Mesendoderm (in vitro differentiated cells): ENCODE data around the gene MYO16.

ENCODE experiments used
- DNase-seq: peaks from one replicate; pipeline ENCODE4 v3.0.0; 2013
- H2AK5ac ChIP-seq: 2 replicates; pipeline ENCODE4 v1.6.1; 2013; ENCODE audit warnings: low read length, inconsistent platforms
- H2BK120ac ChIP-seq: 2 replicates; pipeline ENCODE4 v1.6.1; 2013; ENCODE audit warnings: low read depth, mild to moderate bottlenecking, low read length, moderate library complexity, mixed read lengths
- H2BK15ac ChIP-seq: replicated peaks from 2 replicates; pipeline ENCODE4 v1.6.1; 2013; ENCODE audit warnings: low read depth, mild to moderate bottlenecking, moderate library complexity
- H2BK5ac ChIP-seq: 2 replicates; pipeline ENCODE4 v1.6.1; 2013; ENCODE audit warnings: low read length, inconsistent platforms
- H3K18ac ChIP-seq: 2 replicates; pipeline ENCODE4 v1.6.1; 2013; ENCODE audit warnings: mild to moderate bottlenecking, low read length, mixed read lengths
- H3K23ac ChIP-seq: one replicate; pipeline ENCODE4 v1.6.1; 2013; ENCODE audit warnings: low read length
- H3K27ac ChIP-seq: 2 replicates; pipeline ENCODE4 v1.5.1; 2013; ENCODE audit warnings: low read depth, mild to moderate bottlenecking, inconsistent platforms, low read length, moderate library complexity
- H3K27me3 ChIP-seq: 2 replicates; pipeline ENCODE4 v1.6.1; 2013; ENCODE audit warnings: low read length, control low read depth, mild to moderate bottlenecking, inconsistent platforms; ENCODE audit not compliant: insufficient read depth, poor library complexity
- H3K36me3 ChIP-seq: 2 replicates; pipeline ENCODE4 v1.6.1; 2013; ENCODE audit warnings: low read length, inconsistent platforms; ENCODE audit not compliant: control insufficient read depth, insufficient read depth
- H3K4ac ChIP-seq: one replicate; pipeline ENCODE4 v1.6.1; 2013; ENCODE audit warnings: low read depth, mild to moderate bottlenecking, low read length, moderate library complexity
- H3K4me1 ChIP-seq: 2 replicates; pipeline ENCODE4 v1.6.1; 2013; ENCODE audit warnings: low read depth, low read length, inconsistent platforms; ENCODE audit not compliant: control insufficient read depth
- H3K4me2 ChIP-seq: 2 replicates; pipeline ENCODE4 v1.6.1; 2013; ENCODE audit warnings: low read length
- H3K4me3 ChIP-seq: 2 replicates; pipeline ENCODE4 v1.5.1; 2013; ENCODE audit warnings: mild to moderate bottlenecking, low read length
- H3K56ac ChIP-seq: one replicate; pipeline ENCODE4 v1.6.1; 2013; ENCODE audit warnings: low read length
- H3K79me1 ChIP-seq: 2 replicates; pipeline ENCODE4 v1.6.1; 2013; ENCODE audit warnings: low read length, inconsistent platforms
- H3K79me2 ChIP-seq: 2 replicates; pipeline ENCODE4 v1.6.1; 2013; ENCODE audit warnings: mild to moderate bottlenecking, low read length; ENCODE audit not compliant: control insufficient read depth, insufficient read depth
- H3K9ac ChIP-seq: 2 replicates; pipeline ENCODE4 v1.6.1; 2013; ENCODE audit warnings: low read length, inconsistent platforms
- H4K5ac ChIP-seq: one replicate; pipeline ENCODE4 v1.6.1; 2013; ENCODE audit warnings: low read length
- H4K8ac ChIP-seq: one replicate; pipeline ENCODE4 v1.6.1; 2013; ENCODE audit warnings: low read depth, mild to moderate bottlenecking, control low read depth, low read length, moderate library complexity
- WGBS: extraction: QIAGEN DNeasy Blood & Tissue Kit; methylation state at CpG from one replicate; pipeline ENCODE4 v1.1.7; 2013; ENCODE audit warnings: low lambda C conversion rate, missing lambda C conversion rate; ENCODE audit not compliant: insufficient coverage; ENCODE audit errors: extremely low coverage; 5-methylcytosine and 5-hydroxymethylcytosine counted together

Gene MYO16

GRCh38 chr13:108974686-108975085 is 345.3 kb downstream of the MYO16 start:
- Histone ChIP-seq H3K79me2 (no peaks in the 10 kb centered on the region), H2AK5ac (no peak overlapping the region), H4K8ac (no peak overlapping the region), H2BK15ac (no peak overlapping the region), H3K18ac (no peak overlapping the region), H3K79me1 (no peaks in the 10 kb centered on the region), H3K4me2 (no peak overlapping the region), H3K4ac (no peak overlapping the region), H2BK5ac (no peak overlapping the region), H3K4me1 (no peaks in the 10 kb centered on the region), H3K4me3 (no peak overlapping the region), H4K5ac (no peak overlapping the region), H3K56ac (no peak overlapping the region), H3K27me3 (no peaks in the 10 kb centered on the region), H2BK120ac (no peak overlapping the region), H3K9ac (no peak overlapping the region), H3K23ac (no peak overlapping the region), H3K36me3 (no peaks in the 10 kb centered on the region), H3K27ac (no peak overlapping the region)
- DNase-seq = no peak

DNA sequence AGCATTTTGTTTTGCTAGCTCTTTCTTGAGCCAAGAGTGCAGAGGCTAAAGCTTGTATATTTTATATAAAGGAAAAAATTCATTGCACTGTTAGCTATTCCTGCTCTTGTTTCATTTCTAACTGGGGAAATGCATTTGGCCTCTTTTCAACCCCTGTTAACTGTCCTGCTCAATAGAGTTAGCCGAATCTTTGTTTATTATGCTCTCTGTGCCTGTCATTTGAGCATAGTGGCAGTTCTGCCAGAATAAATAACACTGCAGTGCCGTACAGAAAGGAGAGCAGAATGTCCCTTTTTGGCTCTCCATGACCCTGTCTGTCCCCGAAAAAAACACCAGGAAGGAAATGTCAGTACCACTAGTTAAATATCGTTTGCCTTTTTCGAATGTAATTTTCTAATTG is 350.8 kb downstream of the MYO16 start:
- no peaks in the 10 kb centered on the region for H3K27me3 ChIP-seq
- H3K4me2 ChIP-seq = no peak overlapping the region
- H2AK5ac ChIP-seq = no peak overlapping the region
- WGBS = no CpG with 5 or more reads among the region's 5 CpGs
- H3K27ac ChIP-seq = no peak overlapping the region
- no peak for DNase-seq
- no peak overlapping the region for H2BK5ac ChIP-seq
- no peaks in the 10 kb centered on the region for H3K79me2 ChIP-seq
- H3K9ac ChIP-seq = no peak overlapping the region
- H2BK120ac ChIP-seq = no peak overlapping the region
- no peak overlapping the region for H2BK15ac ChIP-seq
- H3K79me1 ChIP-seq = no peaks in the 10 kb centered on the region
- H3K4me1 ChIP-seq = no peaks in the 10 kb centered on the region
- H4K8ac ChIP-seq = peak overlapping the region; percentile 13
- no peak overlapping the region for H3K4ac ChIP-seq
- H3K36me3 ChIP-seq = no peaks in the 10 kb centered on the region
- H3K18ac ChIP-seq = no peak overlapping the region
- H3K4me3 ChIP-seq = no peak overlapping the region
- H4K5ac ChIP-seq = no peak overlapping the region
- H3K56ac ChIP-seq = no peak overlapping the region
- H3K23ac ChIP-seq = no peak overlapping the region

DNA sequence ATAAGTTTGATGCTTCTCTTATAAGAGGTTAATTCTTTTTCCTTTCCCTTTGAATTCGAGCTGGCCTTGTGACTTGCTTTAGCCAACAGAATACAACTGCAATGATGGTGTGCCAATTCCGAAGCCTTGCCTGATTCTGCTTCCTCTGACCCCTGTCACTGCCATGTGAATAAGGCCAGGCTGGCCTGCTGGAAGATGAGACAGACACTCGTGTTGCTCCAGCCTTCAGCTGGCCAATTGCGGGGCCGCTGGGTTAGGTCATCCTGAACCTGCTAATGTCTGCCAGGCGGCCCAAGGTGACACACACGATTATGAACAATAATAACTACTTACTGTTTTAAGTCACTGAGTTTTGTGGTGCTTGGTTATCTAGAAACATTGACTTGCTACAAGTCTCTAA is 352.0 kb downstream of the MYO16 start:
- Histone ChIP-seq H2BK15ac (no peak overlapping the region), H3K23ac (no peak overlapping the region), H4K8ac (no peak overlapping the region), H3K4ac (no peak overlapping the region), H3K56ac (no peak overlapping the region), H3K27ac (no peak overlapping the region), H3K79me2 (no peaks in the 10 kb centered on the region), H2BK120ac (no peak overlapping the region), H3K79me1 (no peaks in the 10 kb centered on the region), H3K4me2 (no peak overlapping the region), H2AK5ac (no peak overlapping the region), H2BK5ac (no peak overlapping the region), H3K9ac (no peak overlapping the region), H3K4me1 (no peaks in the 10 kb centered on the region), H3K18ac (no peak overlapping the region), H4K5ac (no peak overlapping the region), H3K27me3 (no peaks in the 10 kb centered on the region), H3K4me3 (no peak overlapping the region), H3K36me3 (no peaks in the 10 kb centered on the region)
- WGBS = no CpG with 5 or more reads among the region's 7 CpGs
- DNase-seq = no peak

- no peak overlapping the region for H3K56ac ChIP-seq
- no peak overlapping the region for H3K4ac ChIP-seq
- no peaks in the 10 kb centered on the region for H3K79me1 ChIP-seq
- DNase-seq = no peak
- no peak overlapping the region for H3K4me2 ChIP-seq
- H2BK15ac ChIP-seq = no peak overlapping the region
- no peaks in the 10 kb centered on the region for H3K36me3 ChIP-seq
- no CpG with 5 or more reads among the region's 6 CpGs for WGBS
- no peak overlapping the region for H3K23ac ChIP-seq
- H3K9ac ChIP-seq = no peak overlapping the region
- H2AK5ac ChIP-seq = no peak overlapping the region
- no peak overlapping the region for H2BK5ac ChIP-seq
- H3K27me3 ChIP-seq = no peaks in the 10 kb centered on the region
- no peak overlapping the region for H4K8ac ChIP-seq
- no peaks in the 10 kb centered on the region for H3K79me2 ChIP-seq
- H4K5ac ChIP-seq = no peak overlapping the region
- H3K4me1 ChIP-seq = no peaks in the 10 kb centered on the region
- no peak overlapping the region for H3K18ac ChIP-seq
- H2BK120ac ChIP-seq = no peak overlapping the region
- H3K4me3 ChIP-seq = no peak overlapping the region
- no peak overlapping the region for H3K27ac ChIP-seq
Observed at GRCh38 chr13:108983273-108983672, 353.9 kb downstream of the MYO16 start.

- no CpG with 5 or more reads among the region's 7 CpGs for WGBS
- Histone ChIP-seq H3K18ac (no peak overlapping the region), H3K56ac (no peak overlapping the region)
Observed at GRCh38 chr13:108984251-108984920, 355.0 kb downstream of the MYO16 start.

DNA sequence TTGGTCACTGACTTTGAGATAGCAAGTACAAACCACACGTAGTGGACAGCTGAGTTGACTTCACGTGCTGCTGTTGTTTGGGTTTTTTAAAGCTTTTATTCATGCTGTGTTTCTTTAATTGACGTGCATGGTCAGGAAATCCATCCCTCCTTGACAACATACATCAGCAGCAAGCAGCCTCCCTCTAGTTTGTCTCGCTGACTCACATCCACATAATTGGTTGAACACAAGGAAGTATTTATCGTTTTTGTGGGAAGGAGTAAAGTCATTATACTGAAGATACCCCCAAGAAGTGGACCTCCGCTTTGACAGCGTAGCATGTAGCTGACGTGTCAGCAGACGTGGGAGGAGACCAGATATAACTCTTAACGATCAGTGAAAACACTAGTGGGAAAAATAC is 355.8 kb downstream of the MYO16 start:
- Histone ChIP-seq H3K27ac (no peak overlapping the region), H2BK5ac (no peak overlapping the region), H3K9ac (no peak overlapping the region), H3K4me3 (no peak overlapping the region), H3K36me3 (no peaks in the 10 kb centered on the region), H4K5ac (no peak overlapping the region), H3K79me2 (no peaks in the 10 kb centered on the region), H3K56ac (no peak overlapping the region), H2BK120ac (no peak overlapping the region), H3K4me1 (no peaks in the 10 kb centered on the region), H2AK5ac (no peak overlapping the region), H2BK15ac (no peak overlapping the region), H3K4ac (no peak overlapping the region), H4K8ac (no peak overlapping the region), H3K4me2 (no peak overlapping the region), H3K23ac (no peak overlapping the region), H3K18ac (no peak overlapping the region), H3K27me3 (no peaks in the 10 kb centered on the region), H3K79me1 (no peaks in the 10 kb centered on the region)
- DNase-seq = no peak
- WGBS = no CpG with 5 or more reads among the region's 10 CpGs

More at GRCh38 chr13:108984251-108984920, 355.0 kb downstream of the MYO16 start:
- Histone ChIP-seq H4K5ac (no peak overlapping the region), H3K79me1 (no peaks in the 10 kb centered on the region), H3K4ac (no peak overlapping the region), H3K79me2 (no peaks in the 10 kb centered on the region), H4K8ac (no peak overlapping the region), H3K9ac (no peak overlapping the region), H3K4me3 (no peak overlapping the region), H3K36me3 (no peaks in the 10 kb centered on the region), H3K27ac (no peak overlapping the region), H2BK5ac (no peak overlapping the region), H2BK120ac (no peak overlapping the region), H3K4me1 (no peaks in the 10 kb centered on the region), H3K23ac (no peak overlapping the region), H2BK15ac (no peak overlapping the region), H3K4me2 (no peak overlapping the region), H2AK5ac (no peak overlapping the region), H3K27me3 (no peaks in the 10 kb centered on the region)
- DNase-seq = no peak
